ENCODE results near the gene DEFB114. TPM values are rescaled to one million over a fixed set of nuclear protein-coding genes. Genes with fewer than 3 reads are reported as not detected.

DEFB114 gene, protein sequence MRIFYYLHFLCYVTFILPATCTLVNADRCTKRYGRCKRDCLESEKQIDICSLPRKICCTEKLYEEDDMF
- not detected in 2 replicates for total RNA-seq

DNA sequence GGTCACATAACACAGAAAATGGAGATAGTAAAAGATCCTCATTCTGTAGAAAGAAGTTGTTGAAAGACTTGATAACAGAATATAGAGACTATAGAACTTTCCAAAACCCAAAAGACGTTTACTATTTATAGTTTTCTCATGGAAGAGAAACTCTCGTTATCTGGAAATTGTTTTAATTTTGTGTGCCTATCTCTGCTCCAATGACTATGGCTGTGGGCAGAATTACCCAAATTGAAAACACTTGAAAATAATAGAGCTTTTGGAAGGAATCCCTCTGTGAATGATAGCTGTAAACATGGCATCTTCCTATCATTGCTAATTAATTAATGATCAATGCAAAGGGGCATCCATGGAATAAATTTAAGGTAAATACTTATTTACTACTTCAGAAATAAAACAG is at the start of gene DEFB114:
Gene DEFB114, minus strand, starts transcription at position 101 of the 400 bp plus-strand sequence. Its CDS starts 59 bp downstream, at position 42.

DNA sequence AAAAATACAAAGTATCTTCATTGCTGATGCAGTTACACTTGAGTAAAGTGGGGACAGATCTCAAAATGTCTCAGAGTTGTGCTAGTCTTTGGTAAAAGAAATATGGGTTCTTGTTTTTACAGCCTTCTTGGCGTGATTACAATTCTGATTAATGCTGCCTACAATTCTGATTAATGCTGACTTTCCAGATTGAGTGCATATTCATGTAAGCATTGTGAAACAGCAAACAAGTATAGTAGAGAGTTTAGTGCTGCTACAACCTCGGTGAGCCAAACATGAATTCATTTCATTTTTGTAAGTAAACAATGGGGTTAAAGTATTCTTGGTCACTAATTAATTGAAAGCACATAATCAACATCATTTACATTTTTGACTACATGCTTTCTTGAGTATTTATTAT is 5.6 kb upstream of the DEFB114 start, which contains the start of gene DEFB113:
Gene DEFB113, minus strand, starts transcription at position 21 of the 400 bp plus-strand sequence. Its CDS starts 0 bp downstream, at position 21.

Other genes with a start within 250 kb of the DEFB114 start
- not detected in 2 replicates for gene CRISP3, start 219.8 kb downstream of the DEFB114 start, total RNA-seq
- gene PGK2, start 176.9 kb downstream of the DEFB114 start, total RNA-seq = not detected in 2 replicates
- gene CRISP1, start 97.6 kb downstream of the DEFB114 start, total RNA-seq = not detected in 2 replicates
- not detected in 2 replicates for gene DEFB113, start 5.5 kb upstream of the DEFB114 start, total RNA-seq
- not detected in 2 replicates for gene DEFB110, start 57.8 kb upstream of the DEFB114 start, total RNA-seq
- not detected in 2 replicates for gene DEFB112, start 85.8 kb upstream of the DEFB114 start, total RNA-seq